ENCODE results near the gene IL34.
"Not testable (repeated sequence)": the region's sequence is repeated elsewhere in the genome, so short reads cannot be mapped to it uniquely, and the experiment has no call there.

The IL34 gene

GRCh38 chr16:70664325-70665112 is 18.2 kb downstream of the IL34 start:
- Histone ChIP-seq H3K4me3 (no peak overlapping the region), H3K27ac (no peak overlapping the region)
- no peak for TF ChIP-seq CTCF (IDR thresholded peaks at IDR 0.05)
- no peak for DNase-seq (ENCODE audit: low spot score)

- Histone ChIP-seq H3K27ac (no peak overlapping the region), H3K4me3 (no peak overlapping the region)
- DNase-seq (ENCODE audit: low spot score): no peak
- no peak for TF ChIP-seq CTCF (IDR thresholded peaks at IDR 0.05)
Observed at GRCh38 chr16:70665113-70665694, 18.8 kb downstream of the IL34 start.

GRCh38 chr16:70665806-70666735 is 19.7 kb downstream of the IL34 start:
- no peak for DNase-seq (ENCODE audit: low spot score)
- Histone ChIP-seq H3K27ac (no peak overlapping the region), H3K4me3 (no peak overlapping the region)
- TF ChIP-seq CTCF (IDR thresholded peaks at IDR 0.05): no peak

GRCh38 chr16:70670175-70670574 is 23.8 kb downstream of the IL34 start:
- Histone ChIP-seq H3K27ac (no peak overlapping the region), H3K4me3 (no peak overlapping the region)
- TF ChIP-seq CTCF (IDR thresholded peaks at IDR 0.05): no peak
- no peak for DNase-seq (ENCODE audit: low spot score)

- H3K4me3 ChIP-seq; DNase-seq (ENCODE audit: low spot score); H3K27ac ChIP-seq: not testable (repeated sequence)
Observed at GRCh38 chr16:70670938-70671337, 24.6 kb downstream of the IL34 start.

- H3K27ac ChIP-seq: no peak overlapping the region
- no peak for TF ChIP-seq CTCF (IDR thresholded peaks at IDR 0.05)
- DNase-seq (ENCODE audit: low spot score): no peak
- H3K4me3 ChIP-seq: no peak overlapping the region
Observed at GRCh38 chr16:70674221-70675014, 28.1 kb downstream of the IL34 start.
